IMR-90 (cell line): ENCODE results near the gene FAAP20. TPM values are rescaled to one million over a fixed set of nuclear protein-coding genes. Genes with fewer than 3 reads are reported as not detected.
"Not testable (repeated sequence)": the region's sequence is repeated elsewhere in the genome, so short reads cannot be mapped to it uniquely, and the experiment has no call there.

Source experiments
- ATAC-seq: fragments of 200-7000 bp; cut with Tn5 transposase; 2 replicates; pipeline ENCODE4 v1.9.1; 2020; ENCODE audit warnings: low read depth, mild to moderate bottlenecking, moderate library complexity
- BruUV-seq: library from RNA; stranded (reverse); fragments of 400-500 nt; replicated peaks from 2 replicates; lab custom pipeline; 2021; lab: Mats Ljungman, UMichigan
- CTCF ChIA-PET: fragments of 300-600 bp; formaldehyde crosslinking; extraction: SDS; loops from one replicate; lab custom pipeline; 2021; ENCODE audit warnings: antibody characterized with exemption; lab: Yijun Ruan, JAX
- POLR2A ChIA-PET: fragments of 300-600 bp; sonication (Branson Sonifier 250); formaldehyde crosslinking; loops from one replicate; lab custom pipeline; 2022; ENCODE audit warnings: antibody characterized with exemption; ENCODE audit not compliant: unreplicated experiment; lab: Charles Lee
- DNase-seq: peaks from one replicate; pipeline ENCODE4 v3.0.0; 2013
- H2AFZ ChIP-seq: replicated peaks from 2 replicates; pipeline ENCODE3; 2013; ENCODE audit warnings: low read length, mild to moderate bottlenecking; ENCODE audit not compliant: poor library complexity
- H2AK5ac ChIP-seq: 2 replicates; pipeline ENCODE4 v1.6.1; 2013; ENCODE audit warnings: low read depth, low read length, inconsistent platforms
- H2AK9ac ChIP-seq: replicated peaks from 2 replicates; pipeline ENCODE3; 2013; ENCODE audit warnings: mild to moderate bottlenecking, low read depth, low read length, moderate library complexity; ENCODE audit not compliant: poor library complexity
- H2BK120ac ChIP-seq: 2 replicates; pipeline ENCODE4 v1.6.1; 2013; ENCODE audit warnings: low read depth, low read length, inconsistent platforms
- H2BK15ac ChIP-seq: 3 replicates; pipeline ENCODE4 v1.6.1; 2013; ENCODE audit warnings: low read depth, low read length, inconsistent platforms
- H2BK20ac ChIP-seq: 2 replicates; pipeline ENCODE4 v1.6.1; 2013; ENCODE audit warnings: low read depth, mild to moderate bottlenecking, inconsistent platforms, low read length, moderate library complexity
- H2BK5ac ChIP-seq: 2 replicates; pipeline ENCODE4 v1.6.1; 2013; ENCODE audit warnings: mild to moderate bottlenecking, low read depth, low read length, inconsistent platforms; ENCODE audit not compliant: poor library complexity, severe bottlenecking
- H3K14ac ChIP-seq: replicated peaks from 2 replicates; pipeline ENCODE4 v1.6.1; 2013; ENCODE audit warnings: low read depth, low read length, inconsistent platforms
- H3K18ac ChIP-seq: 2 replicates; pipeline ENCODE4 v1.6.1; 2013; ENCODE audit warnings: low read depth, low read length, control low read depth
- H3K23ac ChIP-seq: 2 replicates; pipeline ENCODE4 v1.6.1; 2013; ENCODE audit warnings: low read depth, low read length, inconsistent platforms
- H3K27ac ChIP-seq: 2 replicates; pipeline ENCODE4 v1.5.1; 2013; ENCODE audit warnings: mild to moderate bottlenecking, control low read depth, low read length; ENCODE audit not compliant: insufficient read depth
- H3K27me3 ChIP-seq: 2 replicates; pipeline ENCODE4 v1.6.1; 2013; ENCODE audit warnings: low read length; ENCODE audit not compliant: control insufficient read depth, insufficient read depth
- H3K36me3 ChIP-seq: 2 replicates; pipeline ENCODE4 v1.6.1; 2013; ENCODE audit warnings: low read length, mixed read lengths; ENCODE audit not compliant: control insufficient read depth, insufficient read depth
- H3K4ac ChIP-seq: 2 replicates; pipeline ENCODE4 v1.6.1; 2013; ENCODE audit warnings: low read depth, low read length, inconsistent platforms
- H3K4me1 ChIP-seq: 2 replicates; pipeline ENCODE4 v1.6.1; 2013; ENCODE audit warnings: low read length, mixed read lengths; ENCODE audit not compliant: control insufficient read depth, insufficient read depth
- H3K4me2 ChIP-seq: 2 replicates; pipeline ENCODE4 v1.6.1; 2013; ENCODE audit warnings: low read depth, mild to moderate bottlenecking, control low read depth, low read length, moderate library complexity
- H3K4me3 ChIP-seq: 2 replicates; pipeline ENCODE4 v1.5.1; 2013; ENCODE audit warnings: low read depth, mild to moderate bottlenecking, control low read depth, low read length, moderate library complexity; ENCODE audit not compliant: insufficient read depth
- H3K56ac ChIP-seq: 2 replicates; pipeline ENCODE4 v1.6.1; 2013; ENCODE audit warnings: low read length, inconsistent platforms; ENCODE audit not compliant: insufficient read depth; ENCODE audit errors: extremely low read depth
- H3K79me1 ChIP-seq, 2 experiments: 2 replicates each; pipeline ENCODE4 v1.6.1; 2013; ENCODE audit warnings: low read length in 2 of 2, inconsistent platforms in 1 of 2, low read depth in 1 of 2
- H3K9ac ChIP-seq: 2 replicates; pipeline ENCODE4 v1.6.1; 2013; ENCODE audit warnings: low read depth, low read length, control low read depth
- H3K9me1 ChIP-seq: 2 replicates; pipeline ENCODE4 v1.6.1; 2013; ENCODE audit warnings: low read length, inconsistent platforms; ENCODE audit not compliant: insufficient read depth
- H3K9me3 ChIP-seq: 2 replicates; pipeline ENCODE4 v1.6.1; 2013; ENCODE audit warnings: low read length; ENCODE audit not compliant: control insufficient read depth, insufficient read depth
- H4K20me1 ChIP-seq: 2 replicates; pipeline ENCODE4 v1.6.1; 2013; ENCODE audit warnings: low read length, inconsistent platforms; ENCODE audit not compliant: insufficient read depth
- H4K5ac ChIP-seq: 2 replicates; pipeline ENCODE4 v1.6.1; 2013; ENCODE audit warnings: mild to moderate bottlenecking, low read depth, low read length, control low read depth
- H4K8ac ChIP-seq, 2 experiments: 2 replicates each; pipeline ENCODE4 v1.6.1; 2013; ENCODE audit warnings: low read depth in 2 of 2, low read length in 2 of 2, control low read depth in 1 of 2, inconsistent platforms in 1 of 2
- H4K91ac ChIP-seq: 2 replicates; pipeline ENCODE4 v1.6.1; 2013; ENCODE audit warnings: low read depth, low read length, inconsistent platforms; ENCODE audit not compliant: insufficient read depth
- WGBS, 2 experiments: methylation state at CpG; one replicate each; pipeline versions ENCODE4 v1.1.5 to v1.1.7; 2013; ENCODE audit warnings: missing lambda C conversion rate in 2 of 2; ENCODE audit not compliant: insufficient read length in 1 of 2; ENCODE audit errors: extremely low coverage in 2 of 2; 5-methylcytosine and 5-hydroxymethylcytosine counted together
- dilution Hi-C: fragments of 300-500 bp; cut with HindIII; formaldehyde crosslinking; loops from one replicate; pipeline ENCODE4 v1.14.3; 2018; ENCODE audit warnings: low sequenced_read_pairs; ENCODE audit not compliant: unreplicated experiment
- in situ Hi-C: fragments of 300-500 bp; cut with MboI; formaldehyde crosslinking; loops from 3 replicates; pipeline ENCODE4 v1.14.3; 2019; ENCODE audit warnings: low sequenced_read_pairs, inconsistent platforms, mixed read lengths
- intact Hi-C: fragments of 100-400 bp; cut with micrococcal nuclease; formaldehyde crosslinking; loops from 2 replicates; pipeline ENCODE4 v1.10.0; 2022
- polyA plus RNA-seq, 3 experiments: library from polyadenylated mRNA; depleted of rRNA; stranded (reverse); fragments of >200 nt; gene quantifications; 2 replicates each; pipeline ENCODE4 v1.2.3, GENCODE V29; 2012; ENCODE audit warnings: low replicate concordance in 1 of 3
- total RNA-seq: library from RNA; depleted of rRNA; stranded (reverse); fragments of >200 nt; gene quantifications from 2 replicates; pipeline ENCODE4 v1.2.3, GENCODE V29; 2012

FAAP20 gene
- total and polyA plus RNA-seq, 2 of the 4 experiments (the other 2 are of a cell fraction): 6.5 to 31.5 TPM

DNA sequence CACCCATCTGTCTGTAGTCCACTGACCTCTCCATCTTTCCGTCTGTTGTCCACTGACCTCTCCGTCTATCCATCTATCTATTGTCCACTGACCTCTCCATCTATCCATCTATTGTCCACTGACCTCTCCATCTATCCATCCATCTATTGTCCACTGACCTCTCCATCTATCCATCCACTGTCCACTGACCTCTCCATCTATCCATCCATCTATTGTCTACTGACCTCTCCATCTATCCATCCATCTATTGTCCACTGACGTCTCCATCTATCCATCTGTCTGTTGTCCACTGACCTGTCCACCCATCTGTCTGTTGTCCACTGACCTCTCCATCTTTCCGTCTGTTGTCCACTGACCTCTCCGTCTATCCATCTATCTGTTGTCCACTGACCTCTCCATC is 46.7 kb downstream of the FAAP20 start:
- H3K14ac ChIP-seq, H3K27ac ChIP-seq, H3K4me2 ChIP-seq, H3K9ac ChIP-seq, POLR2A ChIA-PET, H3K9me3 ChIP-seq, H4K20me1 ChIP-seq, H2BK20ac ChIP-seq, H4K8ac ChIP-seq, H3K27me3 ChIP-seq, H3K4me1 ChIP-seq, dilution Hi-C loops, H3K18ac ChIP-seq, DNase-seq, H2AFZ ChIP-seq, H3K4me3 ChIP-seq, BruUV-seq, H3K4ac ChIP-seq, H2BK5ac ChIP-seq, H2BK15ac ChIP-seq, H3K79me1 ChIP-seq, H3K56ac ChIP-seq, H2AK9ac ChIP-seq, H2BK120ac ChIP-seq, H4K5ac ChIP-seq, H3K23ac ChIP-seq, intact Hi-C loops, H4K91ac ChIP-seq, ATAC-seq, in situ Hi-C loops, H2AK5ac ChIP-seq, CTCF ChIA-PET, H3K36me3 ChIP-seq, H3K9me1 ChIP-seq: not testable (repeated sequence)
- WGBS, 2 experiments: no CpG with 5 or more reads among the region's 5 CpGs
